ENCODE data around the gene LIMS2.

DNA sequence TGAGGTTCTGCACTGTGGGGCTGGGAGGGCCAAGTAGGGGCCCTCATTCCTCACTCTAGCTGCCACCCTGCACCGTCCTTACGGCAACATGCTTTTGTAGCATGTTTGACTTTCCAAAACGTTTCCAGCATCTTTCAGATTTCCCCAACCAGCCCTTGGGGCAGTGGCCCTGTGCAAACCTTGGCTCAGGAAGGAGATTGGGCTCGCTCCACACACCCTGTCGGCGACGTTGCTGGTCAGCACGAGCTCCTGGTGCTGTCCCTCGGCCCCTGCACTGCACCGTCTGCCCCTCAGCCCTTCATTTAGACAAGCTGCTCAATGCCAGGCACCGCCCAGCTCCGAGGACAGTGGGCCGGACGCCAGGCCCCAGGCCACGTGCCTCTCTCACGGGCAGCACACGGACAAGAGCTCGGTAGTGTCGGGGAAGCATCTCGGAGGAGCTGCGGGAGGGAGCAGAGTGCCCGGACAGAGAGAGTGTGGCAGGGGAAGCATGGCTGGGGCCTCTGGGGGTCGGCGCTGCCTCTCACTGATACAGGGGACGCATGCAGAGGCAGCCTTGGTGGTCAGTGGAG is 22.5 kb downstream of the LIMS2 start:
- TF ChIP-seq, protein P1, sequence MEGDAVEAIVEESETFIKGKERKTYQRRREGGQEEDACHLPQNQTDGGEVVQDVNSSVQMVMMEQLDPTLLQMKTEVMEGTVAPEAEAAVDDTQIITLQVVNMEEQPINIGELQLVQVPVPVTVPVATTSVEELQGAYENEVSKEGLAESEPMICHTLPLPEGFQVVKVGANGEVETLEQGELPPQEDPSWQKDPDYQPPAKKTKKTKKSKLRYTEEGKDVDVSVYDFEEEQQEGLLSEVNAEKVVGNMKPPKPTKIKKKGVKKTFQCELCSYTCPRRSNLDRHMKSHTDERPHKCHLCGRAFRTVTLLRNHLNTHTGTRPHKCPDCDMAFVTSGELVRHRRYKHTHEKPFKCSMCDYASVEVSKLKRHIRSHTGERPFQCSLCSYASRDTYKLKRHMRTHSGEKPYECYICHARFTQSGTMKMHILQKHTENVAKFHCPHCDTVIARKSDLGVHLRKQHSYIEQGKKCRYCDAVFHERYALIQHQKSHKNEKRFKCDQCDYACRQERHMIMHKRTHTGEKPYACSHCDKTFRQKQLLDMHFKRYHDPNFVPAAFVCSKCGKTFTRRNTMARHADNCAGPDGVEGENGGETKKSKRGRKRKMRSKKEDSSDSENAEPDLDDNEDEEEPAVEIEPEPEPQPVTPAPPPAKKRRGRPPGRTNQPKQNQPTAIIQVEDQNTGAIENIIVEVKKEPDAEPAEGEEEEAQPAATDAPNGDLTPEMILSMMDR (conservative IDR thresholded peaks at IDR 0.05; ENCODE audit: low read length), result no peak
- TF ChIP-seq EZH2phosphoT487 (IDR thresholded peaks at IDR 0.05; ENCODE audit: borderline replicate concordance), result no peak

Data from Loucy (cell line).